GM12878 (cell line): ENCODE results near the gene MBD3L5. TPM values are rescaled to one million over a fixed set of nuclear protein-coding genes. Genes with fewer than 3 reads are reported as not detected.
A peak's percentile ranks its signal among the peaks of the same experiment; 100 is the strongest.

Experiments used
- ATF7 ChIP-seq: fragments of 450-650 bp; IDR thresholded peaks from 2 replicates; pipeline ENCODE4 v1.6.1; 2016; ENCODE audit warnings: low read depth, mild to moderate bottlenecking
- BACH1 ChIP-seq: fragments of 450-650 bp; IDR thresholded peaks from 2 replicates; pipeline ENCODE4 v1.6.1; 2017; ENCODE audit warnings: mild to moderate bottlenecking, borderline replicate concordance
- CREB1 ChIP-seq: IDR thresholded peaks from 2 replicates; pipeline ENCODE4 v1.6.1; 2012; ENCODE audit warnings: low read depth, mild to moderate bottlenecking, inconsistent platforms
- KLF5 ChIP-seq: fragments of 450-650 bp; IDR thresholded peaks from 2 replicates; pipeline ENCODE4 v1.6.1; 2014; ENCODE audit warnings: mild to moderate bottlenecking; ENCODE audit not compliant: partially characterized antibody
- MEF2A ChIP-seq: IDR thresholded peaks from 2 replicates; pipeline ENCODE4 v1.6.1; 2011; ENCODE audit warnings: low read depth, mild to moderate bottlenecking, low read length, moderate library complexity; ENCODE audit not compliant: insufficient read depth
- PML ChIP-seq: IDR thresholded peaks from 2 replicates; pipeline ENCODE4 v1.6.1; 2012; ENCODE audit warnings: low read length, inconsistent platforms
- RUNX3 ChIP-seq: IDR thresholded peaks from 2 replicates; pipeline ENCODE4 v1.6.1; 2012; ENCODE audit warnings: low read length, inconsistent platforms
- SIX5 ChIP-seq: IDR thresholded peaks from 2 replicates; pipeline ENCODE4 v1.6.1; 2011; ENCODE audit warnings: mild to moderate bottlenecking, low read depth, low read length, moderate library complexity; ENCODE audit not compliant: severe bottlenecking
- TBL1XR1 ChIP-seq: IDR thresholded peaks from 2 replicates; pipeline ENCODE4 v1.6.1; 2012; ENCODE audit warnings: low read depth, low read length, improper control_type of control experiment
- ZNF207 ChIP-seq: fragments of 450-650 bp; IDR thresholded peaks from 2 replicates; pipeline ENCODE4 v1.6.1; 2014; ENCODE audit warnings: antibody characterized with exemption, mild to moderate bottlenecking, borderline replicate concordance
- polyA plus RNA-seq, 11 experiments: library from polyadenylated mRNA; depleted of rRNA in 4 of 11; unstranded in 6 of 11; stranded (reverse) in 5 of 11; fragments of >200 nt; fragmentation: Nextera tagmentation in 4 of 11; fragmentation: Illumina TruSeq in 1 of 11; extraction: Ambion mirVana in 4 of 11; extraction: Trizol in 1 of 11; gene quantifications; 1 replicate in 1 of 11; 2 replicates in 10 of 11; pipeline versions ENCODE4 v1.2.1 to v1.2.3, GENCODE V29; 2011 to 2016; ENCODE audit warnings: inconsistent platforms in 2 of 11, missing spikeins in 2 of 11, low read depth in 1 of 11
- total RNA-seq, 4 experiments: library from RNA; depleted of rRNA in 3 of 4; stranded (reverse); fragments of >200 nt in 3 of 4; fragmentation: Illumina TruSeq in 1 of 4; extraction: Trizol in 1 of 4; gene quantifications; 2 replicates each; pipeline versions ENCODE4 v1.2.1 to v1.2.3, GENCODE V29; 2013 to 2021
- TF ChIP-seq, protein P1 (sequence below): fragments of 450-650 bp; IDR thresholded peaks from 2 replicates; pipeline ENCODE4 v1.6.1; 2017; ENCODE audit warnings: mild to moderate bottlenecking, moderate library complexity
- TF ChIP-seq, protein P2 (sequence below): fragments of 450-650 bp; formaldehyde crosslinking; IDR thresholded peaks from 2 replicates; pipeline ENCODE4 v1.4.0; 2022; ENCODE audit warnings: mild to moderate bottlenecking, moderate library complexity
- TF ChIP-seq, protein P3 (sequence below): IDR thresholded peaks from 2 replicates; pipeline ENCODE4 v1.6.1; 2011; ENCODE audit warnings: mild to moderate bottlenecking, low read depth, low read length, moderate library complexity; ENCODE audit not compliant: insufficient replicate concordance
- TF ChIP-seq, protein P4 (sequence below): IDR thresholded peaks from 2 replicates; pipeline ENCODE4 v1.6.1; 2012; ENCODE audit warnings: improper control_type of control experiment, low read depth, low read length; ENCODE audit not compliant: insufficient replicate concordance
- TF ChIP-seq, protein P5 (sequence below): IDR thresholded peaks from 2 replicates; pipeline ENCODE4 v1.6.1; 2012; ENCODE audit warnings: low read depth, low read length, improper control_type of control experiment

The MBD3L5 gene
- total and polyA plus RNA-seq, 10 of the 15 experiments (the other 5 are each of a cell fraction or from before 2014, with no cell fraction given) = not detected

DNA sequence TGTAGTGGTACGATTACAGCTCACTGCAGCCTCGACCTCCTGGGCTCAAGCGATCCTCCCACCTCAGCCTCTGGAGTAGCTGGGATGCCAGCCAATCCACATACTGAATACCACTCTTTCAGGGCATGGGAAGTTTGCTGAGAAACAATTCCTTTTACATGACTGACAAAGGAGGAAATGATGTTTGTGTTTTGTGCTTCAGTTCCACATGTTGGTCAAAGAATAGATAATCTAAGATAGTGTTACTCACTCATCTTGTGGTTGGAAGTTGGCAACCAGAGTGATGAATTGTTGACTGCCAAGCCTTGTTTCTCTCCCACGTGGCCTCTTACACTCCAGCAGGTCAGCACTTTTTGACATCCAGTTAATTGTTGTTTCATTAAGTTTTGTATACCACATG is 16.7 kb upstream of the MBD3L5 start (continued):
- peak; percentile 87 for TF ChIP-seq RUNX3
- TF ChIP-seq ATF7 = peak; percentile 77
- TF ChIP-seq, protein P1, sequence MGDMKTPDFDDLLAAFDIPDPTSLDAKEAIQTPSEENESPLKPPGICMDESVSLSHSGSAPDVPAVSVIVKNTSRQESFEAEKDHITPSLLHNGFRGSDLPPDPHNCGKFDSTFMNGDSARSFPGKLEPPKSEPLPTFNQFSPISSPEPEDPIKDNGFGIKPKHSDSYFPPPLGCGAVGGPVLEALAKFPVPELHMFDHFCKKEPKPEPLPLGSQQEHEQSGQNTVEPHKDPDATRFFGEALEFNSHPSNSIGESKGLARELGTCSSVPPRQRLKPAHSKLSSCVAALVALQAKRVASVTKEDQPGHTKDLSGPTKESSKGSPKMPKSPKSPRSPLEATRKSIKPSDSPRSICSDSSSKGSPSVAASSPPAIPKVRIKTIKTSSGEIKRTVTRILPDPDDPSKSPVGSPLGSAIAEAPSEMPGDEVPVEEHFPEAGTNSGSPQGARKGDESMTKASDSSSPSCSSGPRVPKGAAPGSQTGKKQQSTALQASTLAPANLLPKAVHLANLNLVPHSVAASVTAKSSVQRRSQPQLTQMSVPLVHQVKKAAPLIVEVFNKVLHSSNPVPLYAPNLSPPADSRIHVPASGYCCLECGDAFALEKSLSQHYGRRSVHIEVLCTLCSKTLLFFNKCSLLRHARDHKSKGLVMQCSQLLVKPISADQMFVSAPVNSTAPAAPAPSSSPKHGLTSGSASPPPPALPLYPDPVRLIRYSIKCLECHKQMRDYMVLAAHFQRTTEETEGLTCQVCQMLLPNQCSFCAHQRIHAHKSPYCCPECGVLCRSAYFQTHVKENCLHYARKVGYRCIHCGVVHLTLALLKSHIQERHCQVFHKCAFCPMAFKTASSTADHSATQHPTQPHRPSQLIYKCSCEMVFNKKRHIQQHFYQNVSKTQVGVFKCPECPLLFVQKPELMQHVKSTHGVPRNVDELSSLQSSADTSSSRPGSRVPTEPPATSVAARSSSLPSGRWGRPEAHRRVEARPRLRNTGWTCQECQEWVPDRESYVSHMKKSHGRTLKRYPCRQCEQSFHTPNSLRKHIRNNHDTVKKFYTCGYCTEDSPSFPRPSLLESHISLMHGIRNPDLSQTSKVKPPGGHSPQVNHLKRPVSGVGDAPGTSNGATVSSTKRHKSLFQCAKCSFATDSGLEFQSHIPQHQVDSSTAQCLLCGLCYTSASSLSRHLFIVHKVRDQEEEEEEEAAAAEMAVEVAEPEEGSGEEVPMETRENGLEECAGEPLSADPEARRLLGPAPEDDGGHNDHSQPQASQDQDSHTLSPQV = no peak
- no peak for TF ChIP-seq KLF5
- no peak for TF ChIP-seq SIX5
- TF ChIP-seq TBL1XR1 = no peak
- TF ChIP-seq, protein P2, sequence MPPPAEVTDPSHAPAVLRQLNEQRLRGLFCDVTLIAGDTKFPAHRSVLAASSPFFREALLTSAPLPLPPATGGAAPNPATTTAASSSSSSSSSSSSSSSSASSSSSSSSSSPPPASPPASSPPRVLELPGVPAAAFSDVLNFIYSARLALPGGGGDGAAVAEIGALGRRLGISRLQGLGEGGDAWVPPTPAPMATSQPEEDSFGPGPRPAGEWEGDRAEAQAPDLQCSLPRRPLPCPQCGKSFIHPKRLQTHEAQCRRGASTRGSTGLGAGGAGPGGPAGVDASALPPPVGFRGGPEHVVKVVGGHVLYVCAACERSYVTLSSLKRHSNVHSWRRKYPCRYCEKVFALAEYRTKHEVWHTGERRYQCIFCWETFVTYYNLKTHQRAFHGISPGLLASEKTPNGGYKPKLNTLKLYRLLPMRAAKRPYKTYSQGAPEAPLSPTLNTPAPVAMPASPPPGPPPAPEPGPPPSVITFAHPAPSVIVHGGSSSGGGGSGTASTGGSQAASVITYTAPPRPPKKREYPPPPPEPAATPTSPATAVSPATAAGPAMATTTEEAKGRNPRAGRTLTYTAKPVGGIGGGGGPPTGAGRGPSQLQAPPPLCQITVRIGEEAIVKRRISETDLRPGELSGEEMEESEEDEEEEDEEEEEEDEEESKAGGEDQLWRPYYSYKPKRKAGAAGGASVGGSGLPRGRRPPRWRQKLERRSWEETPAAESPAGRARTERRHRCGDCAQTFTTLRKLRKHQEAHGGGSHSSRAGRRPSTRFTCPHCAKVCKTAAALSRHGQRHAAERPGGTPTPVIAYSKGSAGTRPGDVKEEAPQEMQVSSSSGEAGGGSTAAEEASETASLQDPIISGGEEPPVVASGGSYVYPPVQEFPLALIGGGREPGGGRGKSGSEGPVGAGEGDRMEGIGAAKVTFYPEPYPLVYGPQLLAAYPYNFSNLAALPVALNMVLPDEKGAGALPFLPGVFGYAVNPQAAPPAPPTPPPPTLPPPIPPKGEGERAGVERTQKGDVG (CRISPR knock-in tag) = no peak
- TF ChIP-seq, protein P3, sequence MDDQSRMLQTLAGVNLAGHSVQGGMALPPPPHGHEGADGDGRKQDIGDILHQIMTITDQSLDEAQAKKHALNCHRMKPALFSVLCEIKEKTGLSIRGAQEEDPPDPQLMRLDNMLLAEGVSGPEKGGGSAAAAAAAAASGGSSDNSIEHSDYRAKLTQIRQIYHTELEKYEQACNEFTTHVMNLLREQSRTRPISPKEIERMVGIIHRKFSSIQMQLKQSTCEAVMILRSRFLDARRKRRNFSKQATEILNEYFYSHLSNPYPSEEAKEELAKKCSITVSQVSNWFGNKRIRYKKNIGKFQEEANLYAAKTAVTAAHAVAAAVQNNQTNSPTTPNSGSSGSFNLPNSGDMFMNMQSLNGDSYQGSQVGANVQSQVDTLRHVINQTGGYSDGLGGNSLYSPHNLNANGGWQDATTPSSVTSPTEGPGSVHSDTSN = peak; percentile 77
- TF ChIP-seq PML = no peak
- TF ChIP-seq CREB1 = no peak
- TF ChIP-seq BACH1 = peak; percentile 36; the same call in 1 of the 2 replicates
- TF ChIP-seq ZNF207 = no peak
- TF ChIP-seq, protein P4, sequence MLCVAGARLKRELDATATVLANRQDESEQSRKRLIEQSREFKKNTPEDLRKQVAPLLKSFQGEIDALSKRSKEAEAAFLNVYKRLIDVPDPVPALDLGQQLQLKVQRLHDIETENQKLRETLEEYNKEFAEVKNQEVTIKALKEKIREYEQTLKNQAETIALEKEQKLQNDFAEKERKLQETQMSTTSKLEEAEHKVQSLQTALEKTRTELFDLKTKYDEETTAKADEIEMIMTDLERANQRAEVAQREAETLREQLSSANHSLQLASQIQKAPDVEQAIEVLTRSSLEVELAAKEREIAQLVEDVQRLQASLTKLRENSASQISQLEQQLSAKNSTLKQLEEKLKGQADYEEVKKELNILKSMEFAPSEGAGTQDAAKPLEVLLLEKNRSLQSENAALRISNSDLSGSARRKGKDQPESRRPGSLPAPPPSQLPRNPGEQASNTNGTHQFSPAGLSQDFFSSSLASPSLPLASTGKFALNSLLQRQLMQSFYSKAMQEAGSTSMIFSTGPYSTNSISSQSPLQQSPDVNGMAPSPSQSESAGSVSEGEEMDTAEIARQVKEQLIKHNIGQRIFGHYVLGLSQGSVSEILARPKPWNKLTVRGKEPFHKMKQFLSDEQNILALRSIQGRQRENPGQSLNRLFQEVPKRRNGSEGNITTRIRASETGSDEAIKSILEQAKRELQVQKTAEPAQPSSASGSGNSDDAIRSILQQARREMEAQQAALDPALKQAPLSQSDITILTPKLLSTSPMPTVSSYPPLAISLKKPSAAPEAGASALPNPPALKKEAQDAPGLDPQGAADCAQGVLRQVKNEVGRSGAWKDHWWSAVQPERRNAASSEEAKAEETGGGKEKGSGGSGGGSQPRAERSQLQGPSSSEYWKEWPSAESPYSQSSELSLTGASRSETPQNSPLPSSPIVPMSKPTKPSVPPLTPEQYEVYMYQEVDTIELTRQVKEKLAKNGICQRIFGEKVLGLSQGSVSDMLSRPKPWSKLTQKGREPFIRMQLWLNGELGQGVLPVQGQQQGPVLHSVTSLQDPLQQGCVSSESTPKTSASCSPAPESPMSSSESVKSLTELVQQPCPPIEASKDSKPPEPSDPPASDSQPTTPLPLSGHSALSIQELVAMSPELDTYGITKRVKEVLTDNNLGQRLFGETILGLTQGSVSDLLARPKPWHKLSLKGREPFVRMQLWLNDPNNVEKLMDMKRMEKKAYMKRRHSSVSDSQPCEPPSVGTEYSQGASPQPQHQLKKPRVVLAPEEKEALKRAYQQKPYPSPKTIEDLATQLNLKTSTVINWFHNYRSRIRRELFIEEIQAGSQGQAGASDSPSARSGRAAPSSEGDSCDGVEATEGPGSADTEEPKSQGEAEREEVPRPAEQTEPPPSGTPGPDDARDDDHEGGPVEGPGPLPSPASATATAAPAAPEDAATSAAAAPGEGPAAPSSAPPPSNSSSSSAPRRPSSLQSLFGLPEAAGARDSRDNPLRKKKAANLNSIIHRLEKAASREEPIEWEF = peak; percentile 20
- TF ChIP-seq MEF2A = no peak
- TF ChIP-seq, protein P5, sequence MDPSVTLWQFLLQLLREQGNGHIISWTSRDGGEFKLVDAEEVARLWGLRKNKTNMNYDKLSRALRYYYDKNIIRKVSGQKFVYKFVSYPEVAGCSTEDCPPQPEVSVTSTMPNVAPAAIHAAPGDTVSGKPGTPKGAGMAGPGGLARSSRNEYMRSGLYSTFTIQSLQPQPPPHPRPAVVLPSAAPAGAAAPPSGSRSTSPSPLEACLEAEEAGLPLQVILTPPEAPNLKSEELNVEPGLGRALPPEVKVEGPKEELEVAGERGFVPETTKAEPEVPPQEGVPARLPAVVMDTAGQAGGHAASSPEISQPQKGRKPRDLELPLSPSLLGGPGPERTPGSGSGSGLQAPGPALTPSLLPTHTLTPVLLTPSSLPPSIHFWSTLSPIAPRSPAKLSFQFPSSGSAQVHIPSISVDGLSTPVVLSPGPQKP = no peak
